Calu3 (cell line): ENCODE results near the gene MYRFL. TPM values are rescaled to one million over a fixed set of nuclear protein-coding genes. Genes with fewer than 3 reads are reported as not detected.
"Not testable (repeated sequence)": the region's sequence is repeated elsewhere in the genome, so short reads cannot be mapped to it uniquely, and the experiment has no call there.

Experiments used
- BruUV-seq: library from RNA; stranded (reverse); fragments of 400-500 nt; replicated peaks from 2 replicates; lab custom pipeline; 2021; lab: Mats Ljungman, UMichigan
- CTCF ChIA-PET: fragments of 300-600 bp; sonication (Branson Sonifier 250); formaldehyde crosslinking; loops from one replicate; lab custom pipeline; 2022; ENCODE audit warnings: antibody characterized with exemption; lab: Charles Lee
- DNase-seq: peaks from one replicate; pipeline ENCODE4 v3.0.0; 2022
- H3K27ac Mint-ChIP-seq: one replicate; pipeline ENCODE4 v1.8.0; 2022; ENCODE audit warnings: mixed read lengths; ENCODE audit not compliant: unreplicated experiment
- H3K27me3 Mint-ChIP-seq: one replicate; pipeline ENCODE4 v1.8.0; 2022; ENCODE audit warnings: mixed read lengths; ENCODE audit not compliant: unreplicated experiment
- H3K36me3 Mint-ChIP-seq: one replicate; pipeline ENCODE4 v1.8.0; 2022; ENCODE audit warnings: mild to moderate bottlenecking, moderate library complexity, mixed read lengths; ENCODE audit not compliant: insufficient read depth, unreplicated experiment
- H3K4me1 Mint-ChIP-seq: one replicate; pipeline ENCODE4 v1.8.0; 2022; ENCODE audit warnings: mild to moderate bottlenecking, low read depth, mixed read lengths; ENCODE audit not compliant: unreplicated experiment
- H3K4me3 Mint-ChIP-seq: one replicate; pipeline ENCODE4 v1.8.0; 2022; ENCODE audit warnings: mild to moderate bottlenecking, low read depth, moderate library complexity, mixed read lengths; ENCODE audit not compliant: unreplicated experiment
- H3K9me3 Mint-ChIP-seq: one replicate; pipeline ENCODE4 v1.8.0; 2022; ENCODE audit warnings: low read depth, mixed read lengths; ENCODE audit not compliant: unreplicated experiment
- CTCF ChIP-seq: fragments of 200-600 bp; IDR thresholded peaks from one replicate; pipeline ENCODE4 v1.8.0; 2022; ENCODE audit warnings: antibody characterized with exemption; ENCODE audit not compliant: unreplicated experiment
- intact Hi-C: fragments of 100-400 bp; cut with micrococcal nuclease; formaldehyde crosslinking; loops from one replicate; pipeline ENCODE4 v1.10.0; 2022; ENCODE audit not compliant: unreplicated experiment
- total RNA-seq: library from RNA; stranded (reverse); gene quantifications from 2 replicates; pipeline ENCODE4 v1.2.3, GENCODE V29; 2022

Gene MYRFL
- total RNA-seq, 1 experiment from 2014 or later = 1.7 TPM

- no peak for TF ChIP-seq CTCF
- Mint-ChIP-seq H3K4me3 (no peak overlapping the region), H3K27me3 (no peaks in the 10 kb centered on the region), H3K4me1 (no peaks in the 10 kb centered on the region), H3K36me3 (peaks cover 40% of the 10 kb centered on the region), H3K27ac (no peak overlapping the region), H3K9me3 (peaks cover 6% of the 10 kb centered on the region)
- intact Hi-C loops = no loop called here
- DNase-seq = no peak
- CTCF ChIA-PET = no interaction called here
- BruUV-seq = no TSS peak
These were observed 32.5 kb upstream of the MYRFL start for GRCh38 chr12:69792533-69792932.

DNA sequence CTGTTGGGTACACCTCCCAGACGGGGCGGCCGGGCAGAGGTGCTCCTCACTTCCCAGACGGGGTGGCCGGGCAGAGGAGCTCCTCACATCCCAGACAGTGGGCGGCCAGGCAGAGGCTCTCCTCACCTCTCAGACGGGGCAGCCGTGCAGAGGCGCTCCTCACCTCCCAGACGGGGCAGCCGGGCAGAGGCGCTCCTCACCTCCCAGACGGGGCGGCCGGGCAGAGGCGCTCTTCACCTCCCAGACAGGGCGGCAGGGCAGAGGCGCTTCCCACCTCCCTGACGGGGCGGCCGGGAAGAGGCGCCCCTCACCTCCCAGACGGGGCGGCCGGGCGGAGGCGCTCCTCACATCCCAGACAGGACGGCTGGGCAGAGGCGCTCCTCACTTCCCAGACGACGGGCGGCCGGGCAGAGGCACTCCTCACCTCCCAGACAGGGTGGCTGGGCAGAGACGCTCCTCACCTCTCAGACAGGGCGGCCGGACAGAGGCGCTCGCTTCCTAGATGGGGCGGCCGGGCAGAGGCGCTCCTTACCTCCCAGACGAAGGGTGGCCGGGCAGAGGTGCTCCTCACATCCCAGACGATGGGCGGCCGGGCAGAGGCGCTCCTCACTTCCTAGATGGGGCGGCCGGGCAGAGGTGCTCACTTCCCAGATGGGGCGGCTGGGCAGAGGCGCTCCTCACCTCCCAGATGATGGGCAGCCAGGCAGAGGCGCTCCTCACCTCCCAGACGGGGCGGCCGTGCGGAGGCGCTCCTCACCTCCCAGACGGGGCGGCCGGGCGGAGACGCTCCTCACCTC is 17.7 kb upstream of the MYRFL start:
- Mint-ChIP-seq H3K9me3 (peaks cover 14% of the 10 kb centered on the region), H3K36me3 (peaks cover 30% of the 10 kb centered on the region)
- H3K4me1 Mint-ChIP-seq, H3K27me3 Mint-ChIP-seq, H3K4me3 Mint-ChIP-seq, intact Hi-C loops, CTCF ChIA-PET, H3K27ac Mint-ChIP-seq, DNase-seq, BruUV-seq: not testable (repeated sequence)

GRCh38 chr12:69810870-69811498 is 14.0 kb upstream of the MYRFL start:
- CTCF ChIA-PET = no interaction called here
- BruUV-seq = no TSS peak
- Mint-ChIP-seq H3K27ac (no peak overlapping the region), H3K4me1 (peaks cover 8% of the 10 kb centered on the region), H3K36me3 (peaks cover 49% of the 10 kb centered on the region), H3K4me3 (no peak overlapping the region), H3K9me3 (peaks cover 14% of the 10 kb centered on the region), H3K27me3 (no peaks in the 10 kb centered on the region)
- TF ChIP-seq CTCF = no peak
- no peak for DNase-seq
- intact Hi-C loops = no loop called here

- H3K4me3 Mint-ChIP-seq = no peak overlapping the region
- no TSS peak for BruUV-seq
- CTCF ChIA-PET = no interaction called here
- no peak overlapping the region for H3K27ac Mint-ChIP-seq
- H3K27me3 Mint-ChIP-seq = no peaks in the 10 kb centered on the region
- TF ChIP-seq CTCF = no peak
- DNase-seq = no peak
- intact Hi-C loops = no loop called here
- H3K4me1 Mint-ChIP-seq = peaks cover 30% of the 10 kb centered on the region
- H3K9me3 Mint-ChIP-seq = no peaks in the 10 kb centered on the region
- peaks cover 35% of the 10 kb centered on the region for H3K36me3 Mint-ChIP-seq
These were observed 8.9 kb upstream of the MYRFL start for GRCh38 chr12:69816082-69816481.

GRCh38 chr12:69821032-69821455 is 4.0 kb upstream of the MYRFL start:
- no peak for DNase-seq
- Mint-ChIP-seq H3K27ac (peak overlapping the region; percentile 97), H3K4me1 (peaks cover 68% of the 10 kb centered on the region), H3K27me3 (no peaks in the 10 kb centered on the region), H3K36me3 (peaks cover 32% of the 10 kb centered on the region), H3K9me3 (no peaks in the 10 kb centered on the region), H3K4me3 (peak overlapping the region; percentile 67)
- intact Hi-C loops = no loop called here
- TSS peak; percentile 88 for BruUV-seq
- no peak for TF ChIP-seq CTCF
- CTCF ChIA-PET = interaction anchor here (0.5 to 2.0 kb wide), 7 partner anchors 12 to 1236 kb away, joined by 3 to 12 read pairs (median 4); no protein-coding TSS in a partner anchor
